Neural crest cell (in vitro differentiated cells): ENCODE measurements around the gene E2F6. TPM values are rescaled to one million over a fixed set of nuclear protein-coding genes. Genes with fewer than 3 reads are reported as not detected.

ENCODE experiments used
- DNase-seq: peaks from one replicate; pipeline ENCODE4 v3.0.0; 2021; ENCODE audit warnings: low read depth, mixed read lengths, low spot score
- H3K27ac Mint-ChIP-seq: one replicate; pipeline ENCODE4 v1.8.0; 2021; ENCODE audit warnings: mild to moderate bottlenecking, mixed read lengths; ENCODE audit not compliant: unreplicated experiment
- H3K27me3 Mint-ChIP-seq: 2 replicates; pipeline ENCODE4 v1.8.0; 2021; ENCODE audit warnings: low read depth, mild to moderate bottlenecking, mixed read lengths
- H3K36me3 Mint-ChIP-seq: 2 replicates; pipeline ENCODE4 v1.8.0; 2021; ENCODE audit warnings: low read depth, mild to moderate bottlenecking, mixed read lengths
- H3K4me1 Mint-ChIP-seq: 2 replicates; pipeline ENCODE4 v1.8.0; 2021; ENCODE audit warnings: mixed read lengths
- H3K4me3 Mint-ChIP-seq: one replicate; pipeline ENCODE4 v1.8.0; 2021; ENCODE audit warnings: mild to moderate bottlenecking, mixed read lengths
- H3K9me3 Mint-ChIP-seq: 2 replicates; pipeline ENCODE4 v1.8.0; 2021; ENCODE audit warnings: mixed read lengths
- CTCF ChIP-seq: fragments of 200-600 bp; sonication (generic); conservative IDR thresholded peaks from 2 replicates; pipeline ENCODE4 v1.5.0; 2021; ENCODE audit warnings: antibody characterized with exemption, mild to moderate bottlenecking
- total RNA-seq: library from RNA; stranded (reverse); gene quantifications from 2 replicates; pipeline ENCODE4 v1.2.1, GENCODE V29; 2021

E2F6 gene
- total RNA-seq, 1 donor from 2014 or later = 28.5 TPM

- H3K27ac Mint-ChIP-seq = no peak overlapping the region
- peaks cover 5% of the 10 kb centered on the region for H3K9me3 Mint-ChIP-seq
- no peaks in the 10 kb centered on the region for H3K4me1 Mint-ChIP-seq
- no peaks in the 10 kb centered on the region for H3K27me3 Mint-ChIP-seq
- no peak for DNase-seq
- H3K4me3 Mint-ChIP-seq = no peak overlapping the region
- H3K36me3 Mint-ChIP-seq = peaks cover 27% of the 10 kb centered on the region
- TF ChIP-seq CTCF = no peak
Measured at GRCh38 chr2:11430729-11431128, 35.2 kb downstream of the E2F6 start.

- no peak for DNase-seq
- no peak for TF ChIP-seq CTCF
- peaks cover 2% of the 10 kb centered on the region for H3K9me3 Mint-ChIP-seq
- H3K27me3 Mint-ChIP-seq = no peaks in the 10 kb centered on the region
- H3K27ac Mint-ChIP-seq = no peak overlapping the region
- H3K4me1 Mint-ChIP-seq = no peaks in the 10 kb centered on the region
- H3K36me3 Mint-ChIP-seq = peaks cover 11% of the 10 kb centered on the region
- H3K4me3 Mint-ChIP-seq = no peak overlapping the region
Measured at GRCh38 chr2:11427224-11427623, 38.7 kb downstream of the E2F6 start.

GRCh38 chr2:11422901-11423435 lies 43.0 kb downstream of the E2F6 start:
- H3K4me3 Mint-ChIP-seq = no peak overlapping the region
- H3K36me3 Mint-ChIP-seq = peaks cover 2% of the 10 kb centered on the region

GRCh38 chr2:11422491-11422865 lies 43.5 kb downstream of the E2F6 start:
- Mint-ChIP-seq H3K4me1 (no peaks in the 10 kb centered on the region), H3K36me3 (peaks cover 2% of the 10 kb centered on the region), H3K4me3 (no peak overlapping the region), H3K9me3 (peaks cover 7% of the 10 kb centered on the region), H3K27ac (no peak overlapping the region), H3K27me3 (no peaks in the 10 kb centered on the region)
- TF ChIP-seq CTCF = no peak
- no peak for DNase-seq

More at GRCh38 chr2:11422901-11423435, 43.0 kb downstream of the E2F6 start:
- TF ChIP-seq CTCF = no peak
- Mint-ChIP-seq H3K9me3 (peaks cover 6% of the 10 kb centered on the region), H3K27ac (no peak overlapping the region), H3K27me3 (no peaks in the 10 kb centered on the region), H3K4me1 (no peaks in the 10 kb centered on the region)
- no peak for DNase-seq

DNA sequence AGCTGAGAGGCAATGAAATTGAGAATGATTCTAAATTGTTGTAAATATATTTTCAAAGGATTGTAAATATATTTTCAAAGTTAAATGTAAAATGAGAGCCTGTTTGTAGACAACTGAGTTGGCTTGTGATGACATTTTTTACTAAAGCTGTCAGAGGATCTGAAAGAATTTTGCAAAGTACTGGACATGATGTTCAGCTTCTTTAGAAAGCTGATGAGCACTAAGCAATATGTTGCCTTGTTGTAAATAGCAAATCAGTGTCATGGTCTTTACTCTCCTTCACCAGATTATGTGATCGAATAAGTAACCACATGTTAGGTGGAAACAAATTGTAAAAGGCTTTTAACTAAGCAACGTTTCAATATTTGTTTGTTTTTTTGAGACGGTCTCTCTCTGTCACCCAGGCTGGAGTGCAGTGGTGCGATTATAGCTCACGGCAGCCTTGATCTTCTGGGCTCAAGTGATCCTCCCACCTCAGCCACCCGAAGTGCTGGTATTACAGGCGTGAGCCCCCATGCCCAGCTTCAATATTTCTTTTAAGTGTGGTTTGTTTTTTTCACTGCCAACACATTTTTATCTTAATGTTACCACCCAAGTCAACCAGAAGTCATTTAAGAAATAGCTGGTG lies 44.0 kb downstream of the E2F6 start:
- TF ChIP-seq CTCF = no peak
- no peak for DNase-seq

More for the DNA sequence above, 44.0 kb downstream of the E2F6 start:
- Mint-ChIP-seq H3K9me3 (peaks cover 7% of the 10 kb centered on the region), H3K27me3 (no peaks in the 10 kb centered on the region), H3K27ac (no peak overlapping the region), H3K4me1 (no peaks in the 10 kb centered on the region), H3K4me3 (no peak overlapping the region), H3K36me3 (peaks cover 2% of the 10 kb centered on the region)
